ENCODE results near the gene MSTO1. TPM values are rescaled to one million over a fixed set of nuclear protein-coding genes. Genes with fewer than 3 reads are reported as not detected.
A peak's percentile ranks its signal among the peaks of the same experiment; 100 is the strongest.
"Not testable (repeated sequence)": the region's sequence is repeated elsewhere in the genome, so short reads cannot be mapped to it uniquely, and the experiment has no call there.

Gene MSTO1
- total RNA-seq, 3 donors from 2014 or later: 21.2 to 24.1 (median 23.1) TPM

DNA sequence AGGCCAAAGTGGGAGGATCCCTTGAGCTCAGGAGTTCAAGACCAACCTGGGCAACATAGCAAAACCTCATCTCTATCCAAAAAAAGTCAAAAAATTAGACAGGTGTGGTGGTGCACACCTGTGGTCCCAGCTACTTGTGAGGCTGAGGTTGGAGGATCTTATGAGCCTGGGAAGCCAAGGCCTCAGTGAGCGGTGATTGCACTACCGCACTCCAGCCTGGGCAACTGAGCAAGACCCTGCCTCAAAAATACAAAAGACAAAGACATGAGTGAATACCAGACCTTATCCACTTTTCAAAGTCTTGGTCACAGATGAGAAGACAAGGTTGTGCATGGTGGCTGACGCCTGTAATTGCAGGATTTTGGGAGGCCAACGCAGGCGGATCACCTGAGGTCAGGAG, 13.2 kb upstream of the MSTO1 start:
- no peaks in the 10 kb centered on the region for H3K36me3 ChIP-seq (ENCODE audit: low read depth)
- H3K9me3 ChIP-seq: no peaks in the 10 kb centered on the region
- intact Hi-C loops (cut with DNase I, micrococcal nuclease): no loop called here
- DNase-seq (no peak), ATAC-seq (no peak)
- H3K4me3 ChIP-seq: no peak overlapping the region
- H3K4me1 ChIP-seq (ENCODE audit: low read depth): no peaks in the 10 kb centered on the region
- TF ChIP-seq, protein P1, sequence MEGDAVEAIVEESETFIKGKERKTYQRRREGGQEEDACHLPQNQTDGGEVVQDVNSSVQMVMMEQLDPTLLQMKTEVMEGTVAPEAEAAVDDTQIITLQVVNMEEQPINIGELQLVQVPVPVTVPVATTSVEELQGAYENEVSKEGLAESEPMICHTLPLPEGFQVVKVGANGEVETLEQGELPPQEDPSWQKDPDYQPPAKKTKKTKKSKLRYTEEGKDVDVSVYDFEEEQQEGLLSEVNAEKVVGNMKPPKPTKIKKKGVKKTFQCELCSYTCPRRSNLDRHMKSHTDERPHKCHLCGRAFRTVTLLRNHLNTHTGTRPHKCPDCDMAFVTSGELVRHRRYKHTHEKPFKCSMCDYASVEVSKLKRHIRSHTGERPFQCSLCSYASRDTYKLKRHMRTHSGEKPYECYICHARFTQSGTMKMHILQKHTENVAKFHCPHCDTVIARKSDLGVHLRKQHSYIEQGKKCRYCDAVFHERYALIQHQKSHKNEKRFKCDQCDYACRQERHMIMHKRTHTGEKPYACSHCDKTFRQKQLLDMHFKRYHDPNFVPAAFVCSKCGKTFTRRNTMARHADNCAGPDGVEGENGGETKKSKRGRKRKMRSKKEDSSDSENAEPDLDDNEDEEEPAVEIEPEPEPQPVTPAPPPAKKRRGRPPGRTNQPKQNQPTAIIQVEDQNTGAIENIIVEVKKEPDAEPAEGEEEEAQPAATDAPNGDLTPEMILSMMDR (IDR thresholded peaks at IDR 0.05): no peak

DNA sequence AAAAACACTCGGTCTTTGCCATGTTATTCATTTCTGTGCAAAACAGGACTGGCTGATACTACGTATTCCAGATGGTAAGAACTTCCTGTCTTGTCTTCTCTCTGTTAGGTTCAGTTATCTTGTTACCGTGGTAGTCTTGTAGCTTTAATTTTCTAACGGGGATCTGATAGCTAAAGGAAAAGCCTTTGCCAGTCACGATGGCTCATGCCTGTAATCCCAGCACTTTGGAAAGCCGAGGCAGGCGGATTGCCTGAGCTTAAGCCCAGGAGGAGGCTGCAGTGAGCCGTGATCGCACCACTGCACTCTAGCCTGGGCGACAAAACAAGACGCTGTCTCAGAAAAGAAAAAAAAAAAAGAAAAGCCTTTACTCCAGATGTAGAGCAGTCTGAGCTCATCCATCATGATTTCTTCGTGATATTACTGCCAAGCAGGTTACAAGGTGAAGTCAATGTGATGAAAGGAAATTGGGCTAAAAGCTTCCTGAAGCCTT, 11.1 kb upstream of the MSTO1 start:
- Histone ChIP-seq H3K36me3 (ENCODE audit: low read depth) (no peaks in the 10 kb centered on the region), H3K4me1 (ENCODE audit: low read depth) (no peaks in the 10 kb centered on the region), H3K9me3 (no peaks in the 10 kb centered on the region), H3K4me3 (no peak overlapping the region)
- DNase-seq: no peak
- ATAC-seq: no peak
- intact Hi-C loops (cut with DNase I, micrococcal nuclease): no loop called here
- TF ChIP-seq, protein P1 (IDR thresholded peaks at IDR 0.05): no peak

DNA sequence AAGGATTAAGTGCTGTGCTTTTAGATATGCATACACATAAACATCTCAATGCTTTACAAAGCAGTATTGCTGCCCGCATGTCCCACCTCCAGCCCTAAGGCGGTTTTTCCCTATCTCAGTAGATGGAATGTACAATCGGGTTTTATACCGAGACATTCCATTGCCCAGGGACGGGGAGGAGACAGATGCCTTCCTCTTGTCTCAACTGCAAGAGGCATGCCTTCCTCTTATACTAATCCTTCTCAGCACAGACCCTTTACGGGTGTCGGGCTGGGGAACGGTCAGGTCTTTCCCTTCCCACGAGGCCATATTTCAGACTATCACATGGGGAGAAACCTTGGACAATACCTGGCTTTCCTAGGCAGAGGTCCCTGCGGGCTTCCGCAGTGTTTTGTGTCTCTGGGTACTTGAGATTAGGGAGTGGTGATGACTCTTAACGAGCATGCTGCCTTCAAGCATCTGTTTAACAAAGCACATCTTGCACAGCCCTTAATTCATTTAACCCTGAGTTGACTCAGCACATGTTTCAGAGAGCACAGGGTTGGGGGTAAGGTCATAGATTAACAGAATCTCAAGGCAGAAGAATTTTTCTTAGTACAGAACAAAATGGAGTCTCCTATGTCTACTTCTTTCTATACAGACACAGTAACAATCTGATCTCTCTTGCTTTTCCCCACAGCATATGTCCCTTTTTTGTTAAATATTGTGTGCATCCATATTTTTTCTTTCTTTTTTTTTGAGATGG, 10.0 kb upstream of the MSTO1 start:
- H3K36me3 ChIP-seq (ENCODE audit: low read depth); H3K9me3 ChIP-seq; intact Hi-C loops (cut with DNase I, micrococcal nuclease); ATAC-seq; H3K4me1 ChIP-seq (ENCODE audit: low read depth); DNase-seq; H3K4me3 ChIP-seq: not testable (repeated sequence)

DNA sequence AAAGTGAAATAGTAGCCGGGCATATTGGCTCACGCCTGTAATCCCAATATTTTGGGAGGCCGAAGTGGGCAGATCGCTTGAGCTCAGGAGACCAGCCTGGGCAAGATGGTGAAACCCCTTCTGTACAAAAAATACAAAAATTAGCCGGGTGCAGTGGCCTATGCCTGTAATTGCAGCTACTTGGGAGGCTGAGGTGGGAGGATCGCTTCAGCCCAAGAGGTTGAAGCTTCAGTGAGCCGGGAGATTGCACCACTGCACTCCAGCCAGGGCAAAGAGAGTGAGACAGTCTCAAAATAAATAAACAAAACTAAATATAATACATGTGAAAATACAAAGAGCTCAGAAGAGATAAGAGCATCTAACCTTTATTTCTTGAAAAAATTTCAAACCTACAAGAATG, 2.3 kb upstream of the MSTO1 start:
- no peak for ATAC-seq
- DNase-seq: no peak
- Histone ChIP-seq H3K9me3 (no peaks in the 10 kb centered on the region), H3K36me3 (ENCODE audit: low read depth) (no peaks in the 10 kb centered on the region), H3K4me3 (no peak overlapping the region), H3K4me1 (ENCODE audit: low read depth) (no peaks in the 10 kb centered on the region)
- TF ChIP-seq, protein P1 (IDR thresholded peaks at IDR 0.05): no peak
- intact Hi-C loops (cut with DNase I, micrococcal nuclease): no loop called here

DNA sequence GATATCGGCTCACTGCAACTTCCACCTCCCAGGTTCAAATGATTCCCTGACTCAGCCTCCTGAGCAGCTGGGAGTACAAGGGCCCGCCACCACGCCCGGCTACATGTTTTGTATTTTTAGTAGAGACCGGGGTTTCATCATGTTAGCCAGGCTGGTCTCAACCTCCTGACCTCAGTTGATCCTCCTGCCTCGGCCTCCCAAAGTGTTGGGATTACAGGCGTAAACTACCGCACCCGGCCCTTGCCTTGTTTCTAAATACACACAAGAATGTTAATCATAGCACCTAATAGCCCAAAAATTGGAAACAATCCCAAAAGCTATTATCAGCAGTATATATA, 1.2 kb upstream of the MSTO1 start:
- Histone ChIP-seq H3K4me1 (ENCODE audit: low read depth) (no peaks in the 10 kb centered on the region), H3K4me3 (no peak overlapping the region), H3K36me3 (ENCODE audit: low read depth) (no peaks in the 10 kb centered on the region), H3K9me3 (no peaks in the 10 kb centered on the region)
- ATAC-seq (no peak), DNase-seq (peak in 1 of 3 donors; percentile 9)
- TF ChIP-seq, protein P1 (IDR thresholded peaks at IDR 0.05): no peak
- intact Hi-C loops (cut with DNase I, micrococcal nuclease): no loop called here

DNA sequence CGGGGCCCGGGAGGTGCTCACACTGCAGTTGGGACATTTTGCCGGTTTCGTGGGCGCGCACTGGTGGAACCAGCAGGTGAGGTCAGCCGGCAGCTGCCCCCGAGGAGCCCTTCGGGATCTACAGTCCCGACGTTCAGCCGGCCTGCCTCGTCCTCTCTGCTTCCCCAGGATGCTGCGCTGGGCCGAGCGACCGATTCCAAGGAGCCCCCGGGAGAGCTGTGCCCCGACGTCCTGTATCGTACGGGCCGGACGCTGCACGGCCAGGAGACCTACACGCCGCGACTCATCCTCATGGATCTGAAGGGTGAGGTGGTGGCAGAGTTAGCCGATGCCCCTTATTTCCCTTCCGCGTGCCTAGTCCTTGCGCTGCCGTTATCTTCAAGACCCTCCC, 234 bp downstream of the MSTO1 start:
- intact Hi-C loops (cut with DNase I, micrococcal nuclease); H3K4me1 ChIP-seq (ENCODE audit: low read depth): not testable (repeated sequence)
- peak; percentile 39 for ATAC-seq

DNA sequence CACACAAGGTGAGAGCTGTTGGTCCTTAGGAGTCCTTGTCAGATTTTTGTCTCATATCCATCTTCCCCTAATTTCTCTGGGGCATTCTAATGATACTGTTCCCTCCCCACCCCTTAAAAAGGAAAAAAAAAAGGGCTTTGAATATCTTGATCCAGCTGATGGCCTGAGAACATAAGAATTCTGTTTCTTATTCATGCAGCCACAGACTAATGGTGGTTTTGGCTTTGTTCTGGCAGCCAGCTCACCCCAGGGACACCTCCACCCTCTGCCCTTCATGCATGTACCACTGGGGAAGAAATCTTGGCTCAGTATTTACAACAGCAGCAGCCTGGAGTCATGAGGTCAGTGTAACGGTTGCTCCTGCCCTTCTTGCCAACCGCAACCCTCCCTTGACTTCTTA, 3.2 kb downstream of the MSTO1 start:
- H3K4me1 ChIP-seq (ENCODE audit: low read depth); H3K4me3 ChIP-seq; intact Hi-C loops (cut with DNase I, micrococcal nuclease); DNase-seq; H3K36me3 ChIP-seq (ENCODE audit: low read depth); H3K9me3 ChIP-seq; ATAC-seq: not testable (repeated sequence)

More for the DNA sequence above, 234 bp downstream of the MSTO1 start:
- not testable (repeated sequence) for H3K36me3 ChIP-seq (ENCODE audit: low read depth); H3K9me3 ChIP-seq; DNase-seq; H3K4me3 ChIP-seq
